Neural cell (in vitro differentiated cells): ENCODE data around the gene DBP. TPM values are rescaled to one million over a fixed set of nuclear protein-coding genes. Genes with fewer than 3 reads are reported as not detected.

Source experiments
- H2AFZ ChIP-seq: fragments of 200-600, 300-800 bp; sonication (generic), shearing (Covaris generic); 2 replicates; pipeline ENCODE4 v1.6.0; 2014; ENCODE audit warnings: low read depth, mild to moderate bottlenecking, antibody characterized with exemption, low read length, moderate library complexity
- H3F3A ChIP-seq: fragments of 200-600 bp; shearing (Covaris generic); 2 replicates; pipeline ENCODE4 v1.6.1; 2016; ENCODE audit warnings: mild to moderate bottlenecking, moderate library complexity, mixed read lengths, antibody characterized with exemption, low read length; ENCODE audit not compliant: insufficient read depth, poor library complexity, severe bottlenecking
- H3K27ac ChIP-seq: fragments of 200-600, 300-800 bp; sonication (generic), shearing (Covaris generic); 2 replicates; pipeline ENCODE4 v1.5.1; 2014; ENCODE audit warnings: mild to moderate bottlenecking, low read length, moderate library complexity
- H3K27me3 ChIP-seq: fragments of 300-800, 200-600 bp; sonication (generic), shearing (Covaris generic); 2 replicates; pipeline ENCODE4 v1.6.0; 2014; ENCODE audit warnings: mild to moderate bottlenecking, low read depth, low read length, moderate library complexity; ENCODE audit not compliant: insufficient read depth
- H3K36me3 ChIP-seq: fragments of 300-800, 200-600 bp; sonication (generic), shearing (Covaris generic); 2 replicates; pipeline ENCODE4 v1.5.1; 2014; ENCODE audit warnings: mild to moderate bottlenecking, antibody characterized with exemption, low read length, moderate library complexity; ENCODE audit not compliant: insufficient read depth
- H3K4me2 ChIP-seq: fragments of 300-800, 200-600 bp; sonication (generic), shearing (Covaris generic); 2 replicates; pipeline ENCODE4 v1.6.0; 2014; ENCODE audit warnings: mild to moderate bottlenecking, low read length
- H3K4me3 ChIP-seq: fragments of 300-800, 200-600 bp; sonication (generic), shearing (Covaris generic); 2 replicates; pipeline ENCODE4 v1.5.1; 2014; ENCODE audit warnings: mild to moderate bottlenecking, low read length, moderate library complexity
- H3K79me2 ChIP-seq: fragments of 200-600 bp; shearing (Covaris generic); replicated peaks from 2 replicates; pipeline ENCODE4 v1.6.0; 2014; ENCODE audit warnings: mild to moderate bottlenecking, low read length, moderate library complexity; ENCODE audit not compliant: insufficient read depth
- H3K9ac ChIP-seq: fragments of 300-800, 200-600 bp; sonication (generic), shearing (Covaris generic); 2 replicates; pipeline ENCODE4 v1.6.1; 2016; ENCODE audit warnings: mild to moderate bottlenecking, low read length, mixed read lengths
- H3K9me2 ChIP-seq: fragments of 200-600 bp; shearing (Covaris generic); 2 replicates; pipeline ENCODE4 v1.6.1; 2016; ENCODE audit warnings: mild to moderate bottlenecking, low read length, mixed read lengths; ENCODE audit not compliant: insufficient read depth
- H3K9me3 ChIP-seq: fragments of 200-600, 300-800 bp; sonication (generic), shearing (Covaris generic); 2 replicates; pipeline ENCODE4 v1.6.1; 2016; ENCODE audit warnings: mild to moderate bottlenecking, mixed run types, low read length, moderate library complexity, mixed read lengths
- H4K20me1 ChIP-seq: fragments of 200-600 bp; shearing (Covaris generic); 2 replicates; pipeline ENCODE4 v1.6.1; 2016; ENCODE audit warnings: mild to moderate bottlenecking, mixed run types; ENCODE audit not compliant: insufficient read depth
- CTCF ChIP-seq: fragments of 450-650 bp; IDR thresholded peaks from 2 replicates; pipeline ENCODE4 v1.5.1; 2014; ENCODE audit warnings: antibody characterized with exemption, mild to moderate bottlenecking, moderate library complexity; ENCODE audit not compliant: poor library complexity, severe bottlenecking
- EP300 ChIP-seq: fragments of 450-650 bp; conservative IDR thresholded peaks from 2 replicates; pipeline ENCODE4 v1.6.1; 2014; ENCODE audit warnings: antibody characterized with exemption, mild to moderate bottlenecking, moderate library complexity; ENCODE audit not compliant: poor library complexity, severe bottlenecking
- EZH2 ChIP-seq: fragments of 200-600, 300-800 bp; shearing (Covaris generic), sonication (generic); IDR thresholded peaks from 2 replicates; pipeline ENCODE4 v1.6.1; 2014; ENCODE audit warnings: antibody characterized with exemption, low read length, borderline replicate concordance, mild to moderate bottlenecking; ENCODE audit not compliant: insufficient read depth, poor library complexity, severe bottlenecking
- MXI1 ChIP-seq: fragments of 450-650 bp; conservative IDR thresholded peaks from 2 replicates; pipeline ENCODE4 v1.6.1; 2014; ENCODE audit warnings: antibody characterized with exemption, mild to moderate bottlenecking; ENCODE audit not compliant: poor library complexity, severe bottlenecking
- POLR2AphosphoS5 ChIP-seq: IDR thresholded peaks from 2 replicates; pipeline ENCODE4 v1.6.1; 2012
- RAD21 ChIP-seq: fragments of 450-650 bp; conservative IDR thresholded peaks from 2 replicates; pipeline ENCODE4 v1.6.1; 2014; ENCODE audit warnings: antibody characterized with exemption, mild to moderate bottlenecking, moderate library complexity
- REST ChIP-seq: IDR thresholded peaks from 2 replicates; pipeline ENCODE4 v1.6.1; 2012; ENCODE audit warnings: borderline replicate concordance
- SMC3 ChIP-seq: fragments of 450-650 bp; conservative IDR thresholded peaks from 2 replicates; pipeline ENCODE4 v1.6.1; 2014; ENCODE audit warnings: antibody characterized with exemption, mild to moderate bottlenecking, moderate library complexity; ENCODE audit not compliant: poor library complexity
- TAF1 ChIP-seq: IDR thresholded peaks from 2 replicates; pipeline ENCODE4 v1.6.1; 2012; ENCODE audit warnings: low read depth
- polyA plus RNA-seq: library from polyadenylated mRNA; depleted of rRNA; stranded (reverse); fragments of >200 nt; gene quantifications from 2 replicates; pipeline ENCODE4 v1.2.3, GENCODE V29; 2014

The DBP gene
- polyA plus RNA-seq, 1 donor from 2014 or later: 3.6 TPM

GRCh38 chr19:48588670-48589401, 48.3 kb downstream of the DBP start:
- TF ChIP-seq TAF1: no peak
- TF ChIP-seq MXI1: no peak
- TF ChIP-seq CTCF: peak; percentile 80
- peak; percentile 78 for TF ChIP-seq SMC3
- no peak for TF ChIP-seq EZH2
- no peak for TF ChIP-seq EP300
- TF ChIP-seq REST: no peak
- TF ChIP-seq POLR2AphosphoS5: no peak
- peak; percentile 62 for TF ChIP-seq RAD21
- Histone ChIP-seq H3K4me2 (no peak overlapping the region), H3F3A (no peaks in the 10 kb centered on the region), H3K27me3 (peaks cover 4% of the 10 kb centered on the region), H3K9ac (no peak overlapping the region), H3K9me3 (no peaks in the 10 kb centered on the region), H3K4me3 (peak overlapping the region; percentile 46), H2AFZ (peak overlapping the region; percentile 8), H4K20me1 (no peaks in the 10 kb centered on the region), H3K79me2 (no peaks in the 10 kb centered on the region), H3K27ac (no peak overlapping the region), H3K36me3 (no peaks in the 10 kb centered on the region), H3K9me2 (no peaks in the 10 kb centered on the region)

GRCh38 chr19:48587387-48587786, 49.8 kb downstream of the DBP start:
- H2AFZ ChIP-seq: no peak overlapping the region

More at GRCh38 chr19:48587387-48587786, 49.8 kb downstream of the DBP start:
- H3K27ac ChIP-seq: no peak overlapping the region
- H4K20me1 ChIP-seq: no peaks in the 10 kb centered on the region
- H3K9me2 ChIP-seq: no peaks in the 10 kb centered on the region
- no peak overlapping the region for H3K4me3 ChIP-seq
- H3K79me2 ChIP-seq: no peaks in the 10 kb centered on the region
- peaks cover 4% of the 10 kb centered on the region for H3K27me3 ChIP-seq
- no peaks in the 10 kb centered on the region for H3F3A ChIP-seq
- no peaks in the 10 kb centered on the region for H3K9me3 ChIP-seq
- TF ChIP-seq EP300 (no peak), EZH2 (no peak), REST (no peak), SMC3 (no peak)
- H3K36me3 ChIP-seq: no peaks in the 10 kb centered on the region
- no peak overlapping the region for H3K4me2 ChIP-seq
- no peak overlapping the region for H3K9ac ChIP-seq
